ENCODE data around the gene SULT1C3.
A peak's percentile ranks its signal among the peaks of the same experiment; 100 is the strongest.
"Not testable (repeated sequence)": the region's sequence is repeated elsewhere in the genome, so short reads cannot be mapped to it uniquely, and the experiment has no call there.

The SULT1C3 gene

GRCh38 chr2:108279468-108279867 is 39.7 kb downstream of the SULT1C3 start:
- Histone ChIP-seq H3K4me3 (ENCODE audit: low read length) (no peak overlapping the region), H3K27me3 (ENCODE audit: control insufficient read depth, insufficient read depth, low read length) (no peaks in the 10 kb centered on the region), H3K36me3 (ENCODE audit: control insufficient read depth, insufficient read depth, low read length) (no peaks in the 10 kb centered on the region), H3K4me1 (ENCODE audit: control insufficient read depth, insufficient read depth, low read length) (peaks cover 17% of the 10 kb centered on the region), H3K9me3 (ENCODE audit: control insufficient read depth, low read length) (no peaks in the 10 kb centered on the region), H3K9ac (ENCODE audit: low read length) (no peak overlapping the region)

- no peaks in the 10 kb centered on the region for H3K36me3 ChIP-seq (ENCODE audit: control insufficient read depth, insufficient read depth, low read length)
- H3K4me3 ChIP-seq (ENCODE audit: low read length) = no peak overlapping the region
- H3K9ac ChIP-seq (ENCODE audit: low read length) = peak overlapping the region; percentile 7
- H3K27me3 ChIP-seq (ENCODE audit: control insufficient read depth, insufficient read depth, low read length) = no peaks in the 10 kb centered on the region
- H3K4me1 ChIP-seq (ENCODE audit: control insufficient read depth, insufficient read depth, low read length) = peaks cover 17% of the 10 kb centered on the region
- H3K9me3 ChIP-seq (ENCODE audit: control insufficient read depth, low read length) = no peaks in the 10 kb centered on the region
Measured at GRCh38 chr2:108280466-108280865, 40.7 kb downstream of the SULT1C3 start.

GRCh38 chr2:108284566-108284965 is 44.8 kb downstream of the SULT1C3 start:
- H3K9ac ChIP-seq (ENCODE audit: low read length); H3K4me3 ChIP-seq (ENCODE audit: low read length); H3K9me3 ChIP-seq (ENCODE audit: control insufficient read depth, low read length); H3K27me3 ChIP-seq (ENCODE audit: control insufficient read depth, insufficient read depth, low read length); H3K36me3 ChIP-seq (ENCODE audit: control insufficient read depth, insufficient read depth, low read length); H3K4me1 ChIP-seq (ENCODE audit: control insufficient read depth, insufficient read depth, low read length): not testable (repeated sequence)

- Histone ChIP-seq H3K27me3 (ENCODE audit: control insufficient read depth, insufficient read depth, low read length) (no peaks in the 10 kb centered on the region), H3K9me3 (ENCODE audit: control insufficient read depth, low read length) (no peaks in the 10 kb centered on the region), H3K4me3 (ENCODE audit: low read length) (no peak overlapping the region), H3K9ac (ENCODE audit: low read length) (peak overlapping the region; percentile 48), H3K4me1 (ENCODE audit: control insufficient read depth, insufficient read depth, low read length) (no peaks in the 10 kb centered on the region), H3K36me3 (ENCODE audit: control insufficient read depth, insufficient read depth, low read length) (no peaks in the 10 kb centered on the region)
Measured at GRCh38 chr2:108285616-108286015, 45.8 kb downstream of the SULT1C3 start.

- Histone ChIP-seq H3K9me3 (ENCODE audit: control insufficient read depth, low read length) (no peaks in the 10 kb centered on the region), H3K4me3 (ENCODE audit: low read length) (peak overlapping the region; percentile 22), H3K36me3 (ENCODE audit: control insufficient read depth, insufficient read depth, low read length) (no peaks in the 10 kb centered on the region), H3K4me1 (ENCODE audit: control insufficient read depth, insufficient read depth, low read length) (no peaks in the 10 kb centered on the region), H3K27me3 (ENCODE audit: control insufficient read depth, insufficient read depth, low read length) (no peaks in the 10 kb centered on the region), H3K9ac (ENCODE audit: low read length) (peak overlapping the region; percentile 75)
Measured at GRCh38 chr2:108287169-108287568, 47.4 kb downstream of the SULT1C3 start.

- Histone ChIP-seq H3K27me3 (ENCODE audit: control insufficient read depth, insufficient read depth, low read length) (no peaks in the 10 kb centered on the region), H3K9ac (ENCODE audit: low read length) (peak within 1 kb of the TSS; percentile 75), H3K4me3 (ENCODE audit: low read length) (peak within 1 kb of the TSS; percentile 52), H3K4me1 (ENCODE audit: control insufficient read depth, insufficient read depth, low read length) (peaks cover 3% of the 10 kb centered on the region), H3K36me3 (ENCODE audit: control insufficient read depth, insufficient read depth, low read length) (no peaks in the 10 kb centered on the region), H3K9me3 (ENCODE audit: control insufficient read depth, low read length) (no peaks in the 10 kb centered on the region)
Measured at GRCh38 chr2:108288534-108289106, 48.9 kb downstream of the SULT1C3 start, which contains the start of gene SULT1C2. TSS of gene SULT1C2 (plus strand) at chr2:108288895. CDS start at chr2:108293668, 4,773 bp downstream.

GRCh38 chr2:108293850-108294249 is 54.1 kb downstream of the SULT1C3 start:
- Histone ChIP-seq H3K27me3 (ENCODE audit: control insufficient read depth, insufficient read depth, low read length) (no peaks in the 10 kb centered on the region), H3K4me3 (ENCODE audit: low read length) (no peak overlapping the region), H3K36me3 (ENCODE audit: control insufficient read depth, insufficient read depth, low read length) (no peaks in the 10 kb centered on the region), H3K9me3 (ENCODE audit: control insufficient read depth, low read length) (no peaks in the 10 kb centered on the region), H3K4me1 (ENCODE audit: control insufficient read depth, insufficient read depth, low read length) (peaks cover 37% of the 10 kb centered on the region), H3K9ac (ENCODE audit: low read length) (no peak overlapping the region)

GRCh38 chr2:108297436-108298141 is 57.8 kb downstream of the SULT1C3 start:
- H3K4me1 ChIP-seq (ENCODE audit: control insufficient read depth, insufficient read depth, low read length) = peaks cover 44% of the 10 kb centered on the region
- no peaks in the 10 kb centered on the region for H3K27me3 ChIP-seq (ENCODE audit: control insufficient read depth, insufficient read depth, low read length)
- no peak overlapping the region for H3K9ac ChIP-seq (ENCODE audit: low read length)
- H3K36me3 ChIP-seq (ENCODE audit: control insufficient read depth, insufficient read depth, low read length) = peaks cover 5% of the 10 kb centered on the region
- no peak overlapping the region for H3K4me3 ChIP-seq (ENCODE audit: low read length)
- H3K9me3 ChIP-seq (ENCODE audit: control insufficient read depth, low read length) = no peaks in the 10 kb centered on the region

- Histone ChIP-seq H3K27me3 (ENCODE audit: control insufficient read depth, insufficient read depth, low read length) (no peaks in the 10 kb centered on the region), H3K4me1 (ENCODE audit: control insufficient read depth, insufficient read depth, low read length) (peaks cover 17% of the 10 kb centered on the region), H3K36me3 (ENCODE audit: control insufficient read depth, insufficient read depth, low read length) (peaks cover 15% of the 10 kb centered on the region), H3K4me3 (ENCODE audit: low read length) (no peak overlapping the region), H3K9ac (ENCODE audit: low read length) (no peak overlapping the region), H3K9me3 (ENCODE audit: control insufficient read depth, low read length) (no peaks in the 10 kb centered on the region)
Measured at GRCh38 chr2:108301558-108301957, 61.8 kb downstream of the SULT1C3 start.

GRCh38 chr2:108304975-108305374 is 65.2 kb downstream of the SULT1C3 start:
- H3K27me3 ChIP-seq (ENCODE audit: control insufficient read depth, insufficient read depth, low read length) = no peaks in the 10 kb centered on the region
- H3K4me3 ChIP-seq (ENCODE audit: low read length) = no peak overlapping the region
- peaks cover 13% of the 10 kb centered on the region for H3K4me1 ChIP-seq (ENCODE audit: control insufficient read depth, insufficient read depth, low read length)
- no peak overlapping the region for H3K9ac ChIP-seq (ENCODE audit: low read length)
- peaks cover 27% of the 10 kb centered on the region for H3K36me3 ChIP-seq (ENCODE audit: control insufficient read depth, insufficient read depth, low read length)
- no peaks in the 10 kb centered on the region for H3K9me3 ChIP-seq (ENCODE audit: control insufficient read depth, low read length)

- no peak overlapping the region for H3K4me3 ChIP-seq (ENCODE audit: low read length)
- H3K36me3 ChIP-seq (ENCODE audit: control insufficient read depth, insufficient read depth, low read length) = peaks cover 26% of the 10 kb centered on the region
- no peaks in the 10 kb centered on the region for H3K9me3 ChIP-seq (ENCODE audit: control insufficient read depth, low read length)
- no peak overlapping the region for H3K9ac ChIP-seq (ENCODE audit: low read length)
- peaks cover 13% of the 10 kb centered on the region for H3K4me1 ChIP-seq (ENCODE audit: control insufficient read depth, insufficient read depth, low read length)
- H3K27me3 ChIP-seq (ENCODE audit: control insufficient read depth, insufficient read depth, low read length) = no peaks in the 10 kb centered on the region
Measured at GRCh38 chr2:108305901-108306300, 66.1 kb downstream of the SULT1C3 start.

- Histone ChIP-seq H3K9me3 (ENCODE audit: control insufficient read depth, low read length) (no peaks in the 10 kb centered on the region), H3K27me3 (ENCODE audit: control insufficient read depth, insufficient read depth, low read length) (no peaks in the 10 kb centered on the region)
Measured at GRCh38 chr2:108309903-108310302, 70.1 kb downstream of the SULT1C3 start.

More at GRCh38 chr2:108309903-108310302, 70.1 kb downstream of the SULT1C3 start:
- no peak overlapping the region for H3K9ac ChIP-seq (ENCODE audit: low read length)
- peaks cover 18% of the 10 kb centered on the region for H3K4me1 ChIP-seq (ENCODE audit: control insufficient read depth, insufficient read depth, low read length)
- H3K4me3 ChIP-seq (ENCODE audit: low read length) = no peak overlapping the region
- H3K36me3 ChIP-seq (ENCODE audit: control insufficient read depth, insufficient read depth, low read length) = peaks cover 11% of the 10 kb centered on the region
